IPS-18c (cell line): ENCODE measurements around the gene OR10A3.

Experiments
- H3K4me3 ChIP-seq: 2 replicates; pipeline ENCODE4 v1.7.0; 2013; ENCODE audit warnings: low read depth, mild to moderate bottlenecking, low read length, moderate library complexity; ENCODE audit not compliant: insufficient read depth
- H3K9me3 ChIP-seq: one replicate; pipeline ENCODE4 v1.6.1; 2013; ENCODE audit warnings: mild to moderate bottlenecking, low read length, moderate library complexity; ENCODE audit not compliant: control insufficient read depth, insufficient read depth

Gene OR10A3

GRCh38 chr11:7964261-7964660, 22.8 kb upstream of the OR10A3 start:
- H3K9me3 ChIP-seq, result peaks cover 3% of the 10 kb centered on the region
- no peak overlapping the region for H3K4me3 ChIP-seq

- Histone ChIP-seq H3K4me3 (no peak overlapping the region), H3K9me3 (no peaks in the 10 kb centered on the region)
Observed at GRCh38 chr11:7955191-7955590, 13.7 kb upstream of the OR10A3 start.

GRCh38 chr11:7949934-7950333, 8.4 kb upstream of the OR10A3 start:
- Histone ChIP-seq H3K4me3 (no peak overlapping the region), H3K9me3 (no peaks in the 10 kb centered on the region)

- H3K4me3 ChIP-seq, result no peak overlapping the region
- H3K9me3 ChIP-seq, result no peaks in the 10 kb centered on the region
Observed at GRCh38 chr11:7944123-7944522, 2.6 kb upstream of the OR10A3 start.

- Histone ChIP-seq H3K9me3 (no peaks in the 10 kb centered on the region), H3K4me3 (no peak overlapping the region)
Observed at GRCh38 chr11:7941146-7941545, 362 bp downstream of the OR10A3 start.

DNA sequence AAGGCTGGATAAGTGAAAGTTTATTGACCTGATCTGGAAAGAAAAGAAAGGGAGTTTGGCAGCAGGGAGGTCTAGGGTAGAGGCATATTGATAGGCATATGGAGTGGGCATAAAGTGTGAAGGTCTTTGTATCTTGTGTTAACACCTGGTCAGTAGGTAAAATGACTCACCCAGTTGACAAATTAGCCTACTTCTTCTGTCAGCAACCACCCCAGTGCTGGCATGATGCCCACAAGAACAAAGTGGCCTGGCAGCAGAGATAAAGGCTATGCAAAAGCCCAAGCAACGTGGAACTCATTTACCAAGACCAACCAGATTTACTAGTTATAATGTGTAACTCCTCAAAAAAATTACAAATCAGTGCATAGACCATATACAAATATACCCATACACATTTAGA, 4.9 kb downstream of the OR10A3 start:
- no peaks in the 10 kb centered on the region for H3K9me3 ChIP-seq
- H3K4me3 ChIP-seq, result no peak overlapping the region

- H3K4me3 ChIP-seq, result no peak within 1 kb of the TSS
Observed at GRCh38 chr11:7931168-7931567, 10.3 kb downstream of the OR10A3 start, which contains the start of gene OR10A6. Gene OR10A6, minus strand, starts transcription at chr11:7931268. Its CDS starts 2,606 bp downstream, at chr11:7928662.

GRCh38 chr11:7927635-7928034, 13.9 kb downstream of the OR10A3 start:
- H3K4me3 ChIP-seq, result no peak overlapping the region
- H3K9me3 ChIP-seq, result no peaks in the 10 kb centered on the region

More at GRCh38 chr11:7931168-7931567, 10.3 kb downstream of the OR10A3 start, which contains the start of gene OR10A6:
- no peaks in the 10 kb centered on the region for H3K9me3 ChIP-seq

DNA sequence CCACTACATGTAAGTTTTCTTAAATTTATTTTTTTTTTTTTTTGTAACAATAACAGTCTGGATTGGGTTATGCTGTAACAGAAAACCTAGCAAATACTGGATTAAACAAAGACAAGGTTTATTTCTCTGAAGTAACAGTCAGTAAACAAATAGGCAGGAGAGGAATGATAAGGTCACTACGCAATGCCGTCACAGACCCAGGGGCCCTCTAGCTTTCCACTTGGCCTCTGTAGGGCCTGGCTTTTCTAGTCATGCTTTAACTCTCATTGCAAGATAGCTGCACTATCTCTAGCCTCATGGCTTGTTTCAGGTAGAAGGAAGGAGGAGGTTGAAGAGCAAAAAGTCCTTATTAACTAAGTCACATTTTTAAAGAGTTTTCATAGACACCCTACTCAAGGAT, 17.0 kb downstream of the OR10A3 start:
- H3K4me3 ChIP-seq, result no peak overlapping the region
- H3K9me3 ChIP-seq, result no peaks in the 10 kb centered on the region

GRCh38 chr11:7918141-7918540, 23.4 kb downstream of the OR10A3 start:
- Histone ChIP-seq H3K4me3 (no peak overlapping the region), H3K9me3 (no peaks in the 10 kb centered on the region)

GRCh38 chr11:7911011-7911410, 30.5 kb downstream of the OR10A3 start:
- no peaks in the 10 kb centered on the region for H3K9me3 ChIP-seq

DNA sequence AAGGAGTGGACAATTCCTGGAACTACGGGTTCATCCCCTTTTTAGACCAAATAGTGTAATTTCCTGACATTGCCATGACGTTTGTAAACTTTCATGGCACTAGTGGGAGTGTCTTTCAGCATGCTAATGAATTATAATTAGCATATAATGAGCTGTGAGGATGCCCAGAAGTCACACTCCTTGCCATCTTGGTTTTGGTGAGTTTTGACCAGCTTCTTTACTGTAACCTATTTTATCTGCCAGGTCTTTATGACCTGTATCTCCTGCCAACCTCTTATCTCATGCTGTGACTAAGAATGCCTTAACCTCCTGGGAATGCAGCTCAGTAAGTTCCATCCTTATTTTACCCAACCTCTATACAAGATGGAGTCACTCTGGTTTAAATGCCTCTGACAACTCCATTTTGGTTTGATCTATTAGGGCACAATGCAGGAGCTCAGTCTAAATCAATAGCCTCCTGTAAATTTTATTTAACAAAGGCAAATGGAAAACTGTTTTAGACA, 31.2 kb downstream of the OR10A3 start:
- H3K9me3 ChIP-seq, result no peaks in the 10 kb centered on the region
- no peak overlapping the region for H3K4me3 ChIP-seq

More at GRCh38 chr11:7911011-7911410, 30.5 kb downstream of the OR10A3 start:
- no peak overlapping the region for H3K4me3 ChIP-seq

GRCh38 chr11:7909585-7910285, 31.8 kb downstream of the OR10A3 start:
- Histone ChIP-seq H3K4me3 (no peak overlapping the region), H3K9me3 (no peaks in the 10 kb centered on the region)

DNA sequence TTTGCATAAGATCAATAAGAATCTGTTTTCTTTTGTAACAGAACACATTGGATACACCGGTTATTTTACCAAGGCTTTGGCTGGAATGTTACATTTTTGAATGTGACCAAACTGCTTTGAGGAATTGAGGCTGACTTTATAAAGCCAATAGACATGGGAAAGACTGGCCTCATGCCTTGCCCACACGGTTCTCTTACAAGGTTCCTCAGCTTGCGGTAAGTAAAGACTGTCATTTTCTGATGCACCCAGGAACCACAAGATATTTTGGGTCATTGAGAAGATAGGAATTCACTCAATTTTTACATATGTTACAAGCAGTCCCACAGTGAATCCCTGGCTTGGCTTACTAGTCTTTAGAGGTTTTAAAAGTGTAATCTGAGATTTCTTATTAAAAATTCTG, 34.4 kb downstream of the OR10A3 start:
- no peaks in the 10 kb centered on the region for H3K9me3 ChIP-seq
- H3K4me3 ChIP-seq, result no peak overlapping the region

DNA sequence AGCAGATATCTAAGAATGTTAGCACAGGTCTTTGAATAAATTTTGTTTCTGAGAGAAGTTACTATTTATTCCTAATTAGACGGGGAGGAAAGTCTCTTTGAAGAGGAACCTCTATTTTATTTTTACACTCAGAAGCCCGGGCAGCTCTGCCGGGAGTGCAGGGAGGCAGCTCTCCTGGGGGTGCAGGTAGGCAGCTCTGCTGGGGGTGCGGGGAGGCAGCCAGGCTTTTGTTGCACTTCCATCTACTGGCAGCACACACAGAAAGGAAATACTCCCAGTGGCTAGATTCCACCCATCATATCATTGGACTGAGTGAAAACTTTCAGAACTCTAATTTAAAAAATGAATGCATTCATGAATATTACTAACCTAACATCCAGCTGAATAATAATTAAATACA, 35.0 kb downstream of the OR10A3 start:
- H3K9me3 ChIP-seq, result no peaks in the 10 kb centered on the region
- no peak overlapping the region for H3K4me3 ChIP-seq

GRCh38 chr11:7905961-7906429, 35.5 kb downstream of the OR10A3 start:
- H3K9me3 ChIP-seq, result no peaks in the 10 kb centered on the region
- H3K4me3 ChIP-seq, result peak overlapping the region; percentile 26; the same call in 1 of the 2 replicates

- no peaks in the 10 kb centered on the region for H3K9me3 ChIP-seq
- peak overlapping the region; percentile 26; the same call in 1 of the 2 replicates for H3K4me3 ChIP-seq
Observed at GRCh38 chr11:7905549-7905948, 36.0 kb downstream of the OR10A3 start.

DNA sequence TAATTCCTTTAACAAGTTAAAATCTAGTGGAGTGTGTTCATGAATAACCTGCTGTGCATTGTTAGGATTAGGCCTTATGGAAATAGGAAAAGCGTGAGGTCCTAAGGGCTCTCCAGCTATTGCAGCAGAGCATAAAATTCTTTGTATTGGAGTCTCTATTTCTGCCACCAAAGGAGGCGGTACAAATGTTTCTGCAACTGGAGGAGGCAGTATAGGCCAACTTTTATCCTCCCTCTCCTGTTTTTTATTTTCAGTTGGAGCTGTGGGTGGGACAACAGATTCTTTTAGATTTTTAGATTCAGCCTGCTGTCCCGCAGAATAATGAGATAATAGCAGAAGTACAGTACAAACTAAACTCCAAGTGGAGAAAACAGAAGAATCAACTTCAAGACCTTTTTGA, 36.6 kb downstream of the OR10A3 start:
- Histone ChIP-seq H3K9me3 (no peaks in the 10 kb centered on the region), H3K4me3 (peak overlapping the region; percentile 10; the same call in 1 of the 2 replicates)
